Loucy (cell line): ENCODE data around the gene CNGA2.

ENCODE experiments used
- H2AFZ ChIP-seq: fragments of 200-600 bp; sonication (generic); 2 replicates; pipeline ENCODE4 v1.6.0; 2016; ENCODE audit warnings: antibody characterized with exemption, mild to moderate bottlenecking, low read length, moderate library complexity
- H3F3A ChIP-seq: fragments of 200-600 bp; 2 replicates; pipeline ENCODE4 v1.6.0; 2016; ENCODE audit warnings: antibody characterized with exemption, low read depth, mild to moderate bottlenecking
- H3K27me3 ChIP-seq: fragments of 200-600 bp; sonication (generic); 2 replicates; pipeline ENCODE4 v1.6.1; 2014; ENCODE audit warnings: low read length, mild to moderate bottlenecking; ENCODE audit not compliant: insufficient read depth, poor library complexity, severe bottlenecking
- H3K36me3 ChIP-seq: fragments of 200-600 bp; sonication (generic); 2 replicates; pipeline ENCODE4 v1.6.1; 2016; ENCODE audit warnings: low read length; ENCODE audit not compliant: insufficient read depth
- H3K4me1 ChIP-seq: fragments of 200-600 bp; sonication (generic); 2 replicates; pipeline ENCODE4 v1.5.1; 2014; ENCODE audit warnings: low read length, mild to moderate bottlenecking; ENCODE audit not compliant: insufficient read depth, poor library complexity, severe bottlenecking
- H3K4me2 ChIP-seq: fragments of 200-600 bp; sonication (generic); 2 replicates; pipeline ENCODE4 v1.6.0; 2014; ENCODE audit warnings: antibody characterized with exemption, low read length, low read depth, mild to moderate bottlenecking; ENCODE audit not compliant: poor library complexity, severe bottlenecking
- H3K4me3 ChIP-seq: fragments of 200-600 bp; sonication (generic); 2 replicates; pipeline ENCODE4 v1.5.1; 2014; ENCODE audit warnings: low read length, mild to moderate bottlenecking, mixed read lengths; ENCODE audit not compliant: poor library complexity, severe bottlenecking
- H3K79me2 ChIP-seq: fragments of 200-600 bp; sonication (generic); 2 replicates; pipeline ENCODE4 v1.6.1; 2014; ENCODE audit warnings: low read length; ENCODE audit not compliant: insufficient read depth
- H3K9ac ChIP-seq: fragments of 200-600 bp; sonication (generic); 2 replicates; pipeline ENCODE4 v1.6.0; 2014; ENCODE audit warnings: mild to moderate bottlenecking, low read depth, low read length, moderate library complexity; ENCODE audit not compliant: poor library complexity, severe bottlenecking
- H3K9me2 ChIP-seq: fragments of 200-600 bp; sonication (generic); replicated peaks from 2 replicates; pipeline ENCODE4 v1.6.1; 2016; ENCODE audit warnings: low read depth, low read length, mixed read lengths
- H3K9me3 ChIP-seq: fragments of 200-600 bp; sonication (generic); 2 replicates; pipeline ENCODE4 v1.6.1; 2014; ENCODE audit warnings: mild to moderate bottlenecking, antibody characterized with exemption, low read length, low read depth; ENCODE audit not compliant: insufficient read depth
- H4K20me1 ChIP-seq: fragments of 200-600 bp; sonication (generic); 2 replicates; pipeline ENCODE4 v1.6.0; 2014; ENCODE audit warnings: antibody characterized with exemption, low read length, mild to moderate bottlenecking; ENCODE audit not compliant: insufficient read depth, poor library complexity, severe bottlenecking
- CTCF ChIP-seq: fragments of 200-600 bp; sonication (generic); conservative IDR thresholded peaks from 2 replicates; pipeline ENCODE4 v1.5.1; 2014; ENCODE audit warnings: mild to moderate bottlenecking, antibody characterized with exemption, low read length
- EZH2phosphoT487 ChIP-seq: fragments of 200-600 bp; IDR thresholded peaks from 2 replicates; pipeline ENCODE4 v1.6.1; 2018; ENCODE audit warnings: antibody characterized with exemption, mild to moderate bottlenecking, moderate library complexity, borderline replicate concordance

CNGA2 gene

GRCh38 chrX:151741606-151742005, 7.1 kb downstream of the CNGA2 start:
- Histone ChIP-seq H3K4me3 (no peak overlapping the region), H3K27me3 (no peaks in the 10 kb centered on the region)
- TF ChIP-seq EZH2phosphoT487: no peak
- TF ChIP-seq CTCF: no peak

GRCh38 chrX:151742311-151742710, 7.8 kb downstream of the CNGA2 start:
- no peak overlapping the region for H3K4me2 ChIP-seq
- no peaks in the 10 kb centered on the region for H3K27me3 ChIP-seq
- no peak for TF ChIP-seq EZH2phosphoT487
- no peak for TF ChIP-seq CTCF
- H4K20me1 ChIP-seq: no peaks in the 10 kb centered on the region
- H3K9me3 ChIP-seq: no peaks in the 10 kb centered on the region
- no peaks in the 10 kb centered on the region for H3K36me3 ChIP-seq
- no peaks in the 10 kb centered on the region for H3F3A ChIP-seq
- H3K79me2 ChIP-seq: no peaks in the 10 kb centered on the region
- H3K4me3 ChIP-seq: no peak overlapping the region
- no peak overlapping the region for H3K9ac ChIP-seq
- no peaks in the 10 kb centered on the region for H3K9me2 ChIP-seq
- no peaks in the 10 kb centered on the region for H3K4me1 ChIP-seq
- no peak overlapping the region for H2AFZ ChIP-seq

More at GRCh38 chrX:151741606-151742005, 7.1 kb downstream of the CNGA2 start:
- Histone ChIP-seq H3K36me3 (no peaks in the 10 kb centered on the region), H4K20me1 (no peaks in the 10 kb centered on the region), H3K9ac (no peak overlapping the region), H2AFZ (no peak overlapping the region), H3K79me2 (no peaks in the 10 kb centered on the region), H3F3A (no peaks in the 10 kb centered on the region), H3K9me3 (no peaks in the 10 kb centered on the region), H3K4me1 (no peaks in the 10 kb centered on the region), H3K9me2 (no peaks in the 10 kb centered on the region), H3K4me2 (no peak overlapping the region)

GRCh38 chrX:151743651-151744470, 9.3 kb downstream of the CNGA2 start:
- no peak overlapping the region for H2AFZ ChIP-seq
- no peaks in the 10 kb centered on the region for H3F3A ChIP-seq
- H3K9ac ChIP-seq: no peak overlapping the region
- H3K36me3 ChIP-seq: no peaks in the 10 kb centered on the region
- H3K79me2 ChIP-seq: no peaks in the 10 kb centered on the region
- no peaks in the 10 kb centered on the region for H4K20me1 ChIP-seq
- H3K9me3 ChIP-seq: no peaks in the 10 kb centered on the region
- no peak overlapping the region for H3K4me3 ChIP-seq
- H3K9me2 ChIP-seq: no peaks in the 10 kb centered on the region
- H3K27me3 ChIP-seq: no peaks in the 10 kb centered on the region
- H3K4me1 ChIP-seq: no peaks in the 10 kb centered on the region
- TF ChIP-seq EZH2phosphoT487 (no peak), CTCF (no peak)
- H3K4me2 ChIP-seq: no peak overlapping the region
